NCI-H345 treated with DMSO at 0.1 percent for 48 hours (cell line): ENCODE results near the gene CUX1.
"Not testable (repeated sequence)": the region's sequence is repeated elsewhere in the genome, so short reads cannot be mapped to it uniquely, and the experiment has no call there.

Source experiments
- DNase-seq: peaks from one replicate; lab custom pipeline; 2025; ENCODE audit not compliant: unreplicated experiment; lab: John Stamatoyannopoulos, UW

Gene CUX1

GRCh38 chr7:101915000-101915399 is 97.6 kb downstream of the CUX1 start:
- DNase-seq, result no peak

GRCh38 chr7:101916041-101916800 is 98.8 kb downstream of the CUX1 start:
- no peak for DNase-seq

GRCh38 chr7:101916876-101917275 is 99.5 kb downstream of the CUX1 start:
- no peak for DNase-seq

GRCh38 chr7:101917566-101917965 is 100.1 kb downstream of the CUX1 start:
- no peak for DNase-seq

GRCh38 chr7:101918426-101918825 is 101.0 kb downstream of the CUX1 start:
- no peak for DNase-seq

GRCh38 chr7:101919363-101920115 is 102.1 kb downstream of the CUX1 start:
- no peak for DNase-seq

GRCh38 chr7:101921061-101921460 is 103.6 kb downstream of the CUX1 start:
- no peak for DNase-seq

- DNase-seq, result not testable (repeated sequence)
Measured at GRCh38 chr7:101921546-101922489, 104.4 kb downstream of the CUX1 start.

- no peak for DNase-seq
Measured at GRCh38 chr7:101922631-101923601, 105.5 kb downstream of the CUX1 start.

GRCh38 chr7:101923602-101923985 is 106.2 kb downstream of the CUX1 start:
- no peak for DNase-seq

- DNase-seq, result no peak
Measured at GRCh38 chr7:101924171-101924570, 106.7 kb downstream of the CUX1 start.

GRCh38 chr7:101926265-101926664 is 108.8 kb downstream of the CUX1 start:
- DNase-seq, result no peak

GRCh38 chr7:101927389-101927788 is 110.0 kb downstream of the CUX1 start:
- no peak for DNase-seq

- DNase-seq, result no peak
Measured at GRCh38 chr7:101927802-101928201, 110.4 kb downstream of the CUX1 start.

- DNase-seq, result no peak
Measured at GRCh38 chr7:101929256-101929655, 111.8 kb downstream of the CUX1 start.

- not testable (repeated sequence) for DNase-seq
Measured at GRCh38 chr7:101929911-101930310, 112.5 kb downstream of the CUX1 start.

GRCh38 chr7:101932083-101932482 is 114.7 kb downstream of the CUX1 start:
- no peak for DNase-seq

- no peak for DNase-seq
Measured at GRCh38 chr7:101933028-101933427, 115.6 kb downstream of the CUX1 start.

- no peak for DNase-seq
Measured at GRCh38 chr7:101933688-101934121, 116.3 kb downstream of the CUX1 start.

GRCh38 chr7:101934618-101935017 is 117.2 kb downstream of the CUX1 start:
- DNase-seq, result no peak
